Activated CD8-positive, alpha-beta memory T cell treated with anti-CD3 and anti-CD28 coated beads, Interleukin-2, amount 10 ng/mL, durations not matched to agents 7 days and 5 days (primary cell): ENCODE measurements around the gene SOAT1. TPM values are rescaled to one million over a fixed set of nuclear protein-coding genes. Genes with fewer than 3 reads are reported as not detected.
A peak's percentile ranks its signal among the peaks of the same experiment; 100 is the strongest.

Experiments used
- ATAC-seq: fragments of 150-1000 bp; cut with Tn5 transposase; one replicate; pipeline ENCODE4 v1.10.0; 2021; ENCODE audit warnings: moderate library complexity
- CTCF ChIA-PET: fragments of 350-600 bp; sonication (Branson Sonifier 250); formaldehyde crosslinking; loops from one replicate; lab custom pipeline; 2021; ENCODE audit warnings: antibody characterized with exemption; lab: Charles Lee
- DNase-seq: peaks from one replicate; pipeline ENCODE4 v3.0.0-alpha.2; 2020
- H3K27ac Mint-ChIP-seq: one replicate; pipeline ENCODE4 v1.8.0; 2021; ENCODE audit warnings: mild to moderate bottlenecking, mixed read lengths
- H3K27me3 Mint-ChIP-seq: one replicate; pipeline ENCODE4 v1.8.0; 2021; ENCODE audit warnings: mixed read lengths
- H3K36me3 Mint-ChIP-seq: one replicate; pipeline ENCODE4 v1.8.0; 2021; ENCODE audit warnings: mild to moderate bottlenecking, mixed read lengths
- H3K4me1 Mint-ChIP-seq: one replicate; pipeline ENCODE4 v1.8.0; 2021; ENCODE audit warnings: mixed read lengths
- H3K4me3 Mint-ChIP-seq: one replicate; pipeline ENCODE4 v1.8.0; 2021; ENCODE audit warnings: mild to moderate bottlenecking, moderate library complexity, mixed read lengths
- H3K9me3 Mint-ChIP-seq: one replicate; pipeline ENCODE4 v1.8.0; 2022; ENCODE audit warnings: low read depth, mixed read lengths
- total RNA-seq, 2 experiments: library from RNA; stranded (reverse); gene quantifications; one replicate each; pipeline ENCODE4 v1.2.3, GENCODE V29; 2021

The SOAT1 gene
- total RNA-seq, 2 experiments from 2014 or later, result 47.8 to 84.5 TPM

- H3K4me3 Mint-ChIP-seq, result no peak overlapping the region
- H3K27me3 Mint-ChIP-seq, result peaks cover 6% of the 10 kb centered on the region
- peaks cover 3% of the 10 kb centered on the region for H3K4me1 Mint-ChIP-seq
- no peak for ATAC-seq
- H3K36me3 Mint-ChIP-seq, result no peaks in the 10 kb centered on the region
- H3K9me3 Mint-ChIP-seq, result no peaks in the 10 kb centered on the region
- CTCF ChIA-PET, result no interaction called here
- H3K27ac Mint-ChIP-seq, result no peak overlapping the region
- no peak for DNase-seq
These were observed 5.7 kb upstream of the SOAT1 start for GRCh38 chr1:179287946-179288345.

GRCh38 chr1:179288977-179289376, 4.6 kb upstream of the SOAT1 start:
- H3K36me3 Mint-ChIP-seq, result no peaks in the 10 kb centered on the region
- H3K4me1 Mint-ChIP-seq, result peaks cover 8% of the 10 kb centered on the region
- peaks cover 3% of the 10 kb centered on the region for H3K27me3 Mint-ChIP-seq
- CTCF ChIA-PET, result no interaction called here
- ATAC-seq, result no peak
- no peak overlapping the region for H3K4me3 Mint-ChIP-seq
- no peak overlapping the region for H3K27ac Mint-ChIP-seq
- H3K9me3 Mint-ChIP-seq, result no peaks in the 10 kb centered on the region
- no peak for DNase-seq

- H3K4me1 Mint-ChIP-seq, result peaks cover 56% of the 10 kb centered on the region
- H3K4me3 Mint-ChIP-seq, result peak overlapping the region; percentile 88
- H3K36me3 Mint-ChIP-seq, result peaks cover 26% of the 10 kb centered on the region
- no peak for ATAC-seq
- H3K27me3 Mint-ChIP-seq, result no peaks in the 10 kb centered on the region
- peak overlapping the region; percentile 95 for H3K27ac Mint-ChIP-seq
- CTCF ChIA-PET, result interaction anchor here (1.1 to 4.3 kb wide), 6 partner anchors 12 to 216 kb away, joined by 3 to 23 read pairs (median 7); no protein-coding TSS in a partner anchor
- no peak for DNase-seq
- H3K9me3 Mint-ChIP-seq, result no peaks in the 10 kb centered on the region
These were observed 1.7 kb downstream of the SOAT1 start for GRCh38 chr1:179295164-179295755.

GRCh38 chr1:179296356-179297104, 2.9 kb downstream of the SOAT1 start:
- DNase-seq, result no peak
- H3K27me3 Mint-ChIP-seq, result no peaks in the 10 kb centered on the region
- CTCF ChIA-PET, result interaction anchor here (0.7 to 0.9 kb wide), 2 partner anchors 175 to 216 kb away, joined by 3 read pairs; no protein-coding TSS in a partner anchor
- no peak for ATAC-seq
- H3K27ac Mint-ChIP-seq, result peak overlapping the region; percentile 56
- peaks cover 64% of the 10 kb centered on the region for H3K4me1 Mint-ChIP-seq
- H3K4me3 Mint-ChIP-seq, result no peak overlapping the region
- H3K36me3 Mint-ChIP-seq, result peaks cover 30% of the 10 kb centered on the region
- H3K9me3 Mint-ChIP-seq, result no peaks in the 10 kb centered on the region

- CTCF ChIA-PET, result interaction anchor here (0.7 to 0.9 kb wide), 2 partner anchors 176 to 216 kb away, joined by 3 read pairs; no protein-coding TSS in a partner anchor
- peak overlapping the region; percentile 56 for H3K27ac Mint-ChIP-seq
- no peak for ATAC-seq
- H3K9me3 Mint-ChIP-seq, result no peaks in the 10 kb centered on the region
- no peak for DNase-seq
- H3K36me3 Mint-ChIP-seq, result peaks cover 32% of the 10 kb centered on the region
- no peaks in the 10 kb centered on the region for H3K27me3 Mint-ChIP-seq
- peaks cover 67% of the 10 kb centered on the region for H3K4me1 Mint-ChIP-seq
- H3K4me3 Mint-ChIP-seq, result no peak overlapping the region
These were observed 3.4 kb downstream of the SOAT1 start for GRCh38 chr1:179297105-179297378.

- DNase-seq (peak; percentile 86), ATAC-seq (peak; percentile 92)
- H3K4me3 Mint-ChIP-seq, result peak overlapping the region; percentile 43
- peaks cover 64% of the 10 kb centered on the region for H3K4me1 Mint-ChIP-seq
- H3K27ac Mint-ChIP-seq, result peak overlapping the region; percentile 85
- no peaks in the 10 kb centered on the region for H3K9me3 Mint-ChIP-seq
- no peaks in the 10 kb centered on the region for H3K27me3 Mint-ChIP-seq
- CTCF ChIA-PET, result interaction anchor here (0.8 kb wide), 1 partner anchor 67 kb away, joined by 4 read pairs; the partner anchor contains the start of gene AXDND1
- H3K36me3 Mint-ChIP-seq, result peaks cover 49% of the 10 kb centered on the region
These were observed 5.4 kb downstream of the SOAT1 start for GRCh38 chr1:179298952-179299351.

- Mint-ChIP-seq H3K4me1 (peaks cover 61% of the 10 kb centered on the region), H3K27me3 (no peaks in the 10 kb centered on the region), H3K27ac (peak overlapping the region; percentile 80), H3K4me3 (peak overlapping the region; percentile 49), H3K9me3 (no peaks in the 10 kb centered on the region), H3K36me3 (peaks cover 54% of the 10 kb centered on the region)
- ATAC-seq (peak; percentile 31), DNase-seq (no peak)
- CTCF ChIA-PET, result interaction anchor here (1.2 kb wide), 2 partner anchors 69 to 179 kb away, joined by 3 read pairs; no protein-coding TSS in a partner anchor
These were observed 6.5 kb downstream of the SOAT1 start for GRCh38 chr1:179300112-179300511.

GRCh38 chr1:179302070-179302469, 8.5 kb downstream of the SOAT1 start:
- ATAC-seq (no peak), DNase-seq (no peak)
- H3K4me1 Mint-ChIP-seq, result peaks cover 47% of the 10 kb centered on the region
- H3K27ac Mint-ChIP-seq, result peak overlapping the region; percentile 16
- H3K27me3 Mint-ChIP-seq, result no peaks in the 10 kb centered on the region
- H3K9me3 Mint-ChIP-seq, result no peaks in the 10 kb centered on the region
- CTCF ChIA-PET, result interaction anchor here (0.6 kb wide), 1 partner anchor 15 kb away, joined by 3 read pairs; no protein-coding TSS in a partner anchor
- peaks cover 56% of the 10 kb centered on the region for H3K36me3 Mint-ChIP-seq
- H3K4me3 Mint-ChIP-seq, result no peak overlapping the region

- Mint-ChIP-seq H3K4me1 (peaks cover 38% of the 10 kb centered on the region), H3K27me3 (no peaks in the 10 kb centered on the region), H3K4me3 (no peak overlapping the region), H3K9me3 (no peaks in the 10 kb centered on the region), H3K36me3 (peaks cover 58% of the 10 kb centered on the region), H3K27ac (no peak overlapping the region)
- no peak for DNase-seq
- ATAC-seq, result no peak
- CTCF ChIA-PET, result interaction anchor here (1.0 kb wide), 1 partner anchor 10 kb away, joined by 5 read pairs; the partner anchor contains the start of gene SOAT1
These were observed 9.7 kb downstream of the SOAT1 start for GRCh38 chr1:179303200-179303785.

GRCh38 chr1:179305450-179305849, 11.9 kb downstream of the SOAT1 start:
- CTCF ChIA-PET, result no interaction called here
- peaks cover 22% of the 10 kb centered on the region for H3K4me1 Mint-ChIP-seq
- H3K27me3 Mint-ChIP-seq, result no peaks in the 10 kb centered on the region
- no peak overlapping the region for H3K4me3 Mint-ChIP-seq
- DNase-seq (no peak), ATAC-seq (no peak)
- H3K36me3 Mint-ChIP-seq, result peaks cover 51% of the 10 kb centered on the region
- H3K27ac Mint-ChIP-seq, result no peak overlapping the region
- no peaks in the 10 kb centered on the region for H3K9me3 Mint-ChIP-seq

- DNase-seq (no peak), ATAC-seq (no peak)
- Mint-ChIP-seq H3K36me3 (peaks cover 46% of the 10 kb centered on the region), H3K9me3 (no peaks in the 10 kb centered on the region), H3K27me3 (no peaks in the 10 kb centered on the region), H3K4me1 (peaks cover 7% of the 10 kb centered on the region), H3K4me3 (no peak overlapping the region), H3K27ac (no peak overlapping the region)
- CTCF ChIA-PET, result no interaction called here
These were observed 16.7 kb downstream of the SOAT1 start for GRCh38 chr1:179310291-179310690.

GRCh38 chr1:179310721-179311120, 17.1 kb downstream of the SOAT1 start:
- H3K27me3 Mint-ChIP-seq, result no peaks in the 10 kb centered on the region
- no peak for DNase-seq
- H3K9me3 Mint-ChIP-seq, result no peaks in the 10 kb centered on the region
- H3K4me1 Mint-ChIP-seq, result peaks cover 7% of the 10 kb centered on the region
- no peak for ATAC-seq
- no peak overlapping the region for H3K27ac Mint-ChIP-seq
- no peak overlapping the region for H3K4me3 Mint-ChIP-seq
- CTCF ChIA-PET, result no interaction called here
- peaks cover 43% of the 10 kb centered on the region for H3K36me3 Mint-ChIP-seq

- DNase-seq (no peak), ATAC-seq (no peak)
- no peak overlapping the region for H3K27ac Mint-ChIP-seq
- H3K9me3 Mint-ChIP-seq, result no peaks in the 10 kb centered on the region
- CTCF ChIA-PET, result no interaction called here
- peaks cover 43% of the 10 kb centered on the region for H3K36me3 Mint-ChIP-seq
- H3K4me1 Mint-ChIP-seq, result peaks cover 9% of the 10 kb centered on the region
- H3K27me3 Mint-ChIP-seq, result no peaks in the 10 kb centered on the region
- H3K4me3 Mint-ChIP-seq, result no peak overlapping the region
These were observed 17.6 kb downstream of the SOAT1 start for GRCh38 chr1:179311149-179311700.
